UCSD-AML1 (cell line): ENCODE data around the gene SLC6A19.
"Not testable (repeated sequence)": the region's sequence is repeated elsewhere in the genome, so short reads cannot be mapped to it uniquely, and the experiment has no call there.

Experiments used
- DNase-seq: peaks from one replicate; lab custom pipeline; 2025; ENCODE audit not compliant: unreplicated experiment; lab: John Stamatoyannopoulos, UW

SLC6A19 gene

GRCh38 chr5:1220351-1220750, 19.0 kb downstream of the SLC6A19 start:
- no peak for DNase-seq

- no peak for DNase-seq
These were observed 19.4 kb downstream of the SLC6A19 start for GRCh38 chr5:1220831-1221230.

GRCh38 chr5:1221721-1222120, 20.3 kb downstream of the SLC6A19 start:
- no peak for DNase-seq

- no peak for DNase-seq
These were observed 20.8 kb downstream of the SLC6A19 start for GRCh38 chr5:1222147-1222546.

- DNase-seq = no peak
These were observed 21.4 kb downstream of the SLC6A19 start for GRCh38 chr5:1222621-1223277.

- no peak for DNase-seq
These were observed 21.9 kb downstream of the SLC6A19 start for GRCh38 chr5:1223278-1223670.

- no peak for DNase-seq
These were observed 23.2 kb downstream of the SLC6A19 start for GRCh38 chr5:1224631-1225030.

GRCh38 chr5:1225081-1225480, 23.7 kb downstream of the SLC6A19 start, which contains the start of gene SLC6A18:
SLC6A18 (plus strand) TSS chr5:1225381; CDS start chr5:1225478, 97 bp downstream.
- no peak for DNase-seq

GRCh38 chr5:1226231-1226630, 24.8 kb downstream of the SLC6A19 start:
- DNase-seq = no peak

- DNase-seq = no peak
These were observed 25.6 kb downstream of the SLC6A19 start for GRCh38 chr5:1226839-1227581.

- DNase-seq = no peak
These were observed 26.3 kb downstream of the SLC6A19 start for GRCh38 chr5:1227667-1228066.

GRCh38 chr5:1228120-1228519, 26.7 kb downstream of the SLC6A19 start:
- no peak for DNase-seq

- DNase-seq = not testable (repeated sequence)
These were observed 27.6 kb downstream of the SLC6A19 start for GRCh38 chr5:1229023-1229422.

- DNase-seq = no peak
These were observed 28.4 kb downstream of the SLC6A19 start for GRCh38 chr5:1229822-1230221.

- no peak for DNase-seq
These were observed 29.2 kb downstream of the SLC6A19 start for GRCh38 chr5:1230551-1230950.

- no peak for DNase-seq
These were observed 30.0 kb downstream of the SLC6A19 start for GRCh38 chr5:1231354-1231905.

GRCh38 chr5:1232780-1233179, 31.4 kb downstream of the SLC6A19 start:
- DNase-seq = no peak

- no peak for DNase-seq
These were observed 34.0 kb downstream of the SLC6A19 start for GRCh38 chr5:1235379-1235778.

GRCh38 chr5:1235838-1236237, 34.4 kb downstream of the SLC6A19 start:
- DNase-seq = no peak

GRCh38 chr5:1239505-1240251, 38.3 kb downstream of the SLC6A19 start:
- no peak for DNase-seq

GRCh38 chr5:1240496-1241260, 39.3 kb downstream of the SLC6A19 start:
- no peak for DNase-seq
